Astrocyte (in vitro differentiated cells and primary cell): Measurements from ENCODE around the gene ABI1.
"Not testable (repeated sequence)": the region's sequence is repeated elsewhere in the genome, so short reads cannot be mapped to it uniquely, and the experiment has no call there.

ENCODE experiments used
- EZH2 ChIP-seq: IDR thresholded peaks from 2 replicates; pipeline ENCODE4 v1.6.1; 2012; ENCODE audit warnings: mild to moderate bottlenecking, low read length, inconsistent platforms; ENCODE audit not compliant: insufficient read depth
- TF ChIP-seq, protein P1 (sequence below): IDR thresholded peaks from 2 replicates; pipeline ENCODE4 v1.5.1; 2011; ENCODE audit warnings: low read depth, mild to moderate bottlenecking, inconsistent platforms, low read length, moderate library complexity; ENCODE audit not compliant: insufficient read depth

- TF ChIP-seq, protein P1, sequence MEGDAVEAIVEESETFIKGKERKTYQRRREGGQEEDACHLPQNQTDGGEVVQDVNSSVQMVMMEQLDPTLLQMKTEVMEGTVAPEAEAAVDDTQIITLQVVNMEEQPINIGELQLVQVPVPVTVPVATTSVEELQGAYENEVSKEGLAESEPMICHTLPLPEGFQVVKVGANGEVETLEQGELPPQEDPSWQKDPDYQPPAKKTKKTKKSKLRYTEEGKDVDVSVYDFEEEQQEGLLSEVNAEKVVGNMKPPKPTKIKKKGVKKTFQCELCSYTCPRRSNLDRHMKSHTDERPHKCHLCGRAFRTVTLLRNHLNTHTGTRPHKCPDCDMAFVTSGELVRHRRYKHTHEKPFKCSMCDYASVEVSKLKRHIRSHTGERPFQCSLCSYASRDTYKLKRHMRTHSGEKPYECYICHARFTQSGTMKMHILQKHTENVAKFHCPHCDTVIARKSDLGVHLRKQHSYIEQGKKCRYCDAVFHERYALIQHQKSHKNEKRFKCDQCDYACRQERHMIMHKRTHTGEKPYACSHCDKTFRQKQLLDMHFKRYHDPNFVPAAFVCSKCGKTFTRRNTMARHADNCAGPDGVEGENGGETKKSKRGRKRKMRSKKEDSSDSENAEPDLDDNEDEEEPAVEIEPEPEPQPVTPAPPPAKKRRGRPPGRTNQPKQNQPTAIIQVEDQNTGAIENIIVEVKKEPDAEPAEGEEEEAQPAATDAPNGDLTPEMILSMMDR = not testable (repeated sequence)
- not testable (repeated sequence) for TF ChIP-seq EZH2
Measured at GRCh38 chr10:26789779-26790178, 71.0 kb downstream of the ABI1 start.
